ENCODE measurements around the gene FAM43B. TPM values are rescaled to one million over a fixed set of nuclear protein-coding genes. Genes with fewer than 3 reads are reported as not detected.

FAM43B gene
- polyA plus RNA-seq, 1 experiment, result not detected

- no peak overlapping the region for H3K4me3 ChIP-seq (ENCODE audit: low read depth, low read length)
- ChIA-PET POLR2A (no interaction called here), CTCF (interaction anchor here (0.8 to 1.5 kb wide), 3 partner anchors 9 to 16 kb away, joined by 3 to 8 read pairs (median 3); no protein-coding TSS in a partner anchor)
- DNase-seq (ENCODE audit: low read depth), result no peak
- no peaks in the 10 kb centered on the region for H3K36me3 ChIP-seq (ENCODE audit: control insufficient read depth, insufficient read depth, low read length)
- peaks cover 10% of the 10 kb centered on the region for H3K27me3 ChIP-seq (ENCODE audit: control insufficient read depth, insufficient read depth, low read length)
- no peak for TF ChIP-seq CTCF (IDR thresholded peaks at IDR 0.05; ENCODE audit: insufficient read depth, low read depth, low read length)
Measured at GRCh38 chr1:20565234-20565633, 12.9 kb downstream of the FAM43B start.

- H3K27me3 ChIP-seq (ENCODE audit: control insufficient read depth, insufficient read depth, low read length), result peaks cover 7% of the 10 kb centered on the region
- TF ChIP-seq CTCF (IDR thresholded peaks at IDR 0.05; ENCODE audit: insufficient read depth, low read depth, low read length), result no peak
- DNase-seq (ENCODE audit: low read depth), result no peak
Measured at GRCh38 chr1:20569523-20570098, 17.2 kb downstream of the FAM43B start.

GRCh38 chr1:20571427-20571826, 19.1 kb downstream of the FAM43B start:
- no peak for TF ChIP-seq CTCF (IDR thresholded peaks at IDR 0.05; ENCODE audit: insufficient read depth, low read depth, low read length)
- no peaks in the 10 kb centered on the region for H3K36me3 ChIP-seq (ENCODE audit: control insufficient read depth, insufficient read depth, low read length)
- ChIA-PET CTCF (interaction anchor here (0.9 to 8.0 kb wide), 3 partner anchors 62 to 69 kb away, joined by 3 to 64 read pairs (median 9); partner anchors contain the start of gene PINK1), POLR2A (no interaction called here)
- peaks cover 7% of the 10 kb centered on the region for H3K27me3 ChIP-seq (ENCODE audit: control insufficient read depth, insufficient read depth, low read length)
- no peak overlapping the region for H3K4me3 ChIP-seq (ENCODE audit: low read depth, low read length)
- no peak for DNase-seq (ENCODE audit: low read depth)

More at GRCh38 chr1:20569523-20570098, 17.2 kb downstream of the FAM43B start:
- H3K36me3 ChIP-seq (ENCODE audit: control insufficient read depth, insufficient read depth, low read length), result no peaks in the 10 kb centered on the region
- H3K4me3 ChIP-seq (ENCODE audit: low read depth, low read length), result no peak overlapping the region
- CTCF ChIA-PET, result interaction anchor here (1.5 to 3.5 kb wide), 2 partner anchors 61 to 64 kb away, joined by 3 to 9 read pairs; partner anchors contain the start of gene PINK1
- POLR2A ChIA-PET, result no interaction called here

GRCh38 chr1:20573987-20574386, 21.6 kb downstream of the FAM43B start:
- H3K4me3 ChIP-seq (ENCODE audit: low read depth, low read length), result no peak overlapping the region
- peaks cover 7% of the 10 kb centered on the region for H3K27me3 ChIP-seq (ENCODE audit: control insufficient read depth, insufficient read depth, low read length)
- no peak for TF ChIP-seq CTCF (IDR thresholded peaks at IDR 0.05; ENCODE audit: insufficient read depth, low read depth, low read length)
- no peak for DNase-seq (ENCODE audit: low read depth)
- CTCF ChIA-PET, result interaction anchor here (0.9 to 8.0 kb wide), 7 partner anchors 9 to 72 kb away, joined by 3 to 125 read pairs (median 13); partner anchors contain the start of genes CDA and PINK1
- POLR2A ChIA-PET, result interaction anchor here (0.7 kb wide), 1 partner anchor 61 kb away, joined by 6 read pairs; no protein-coding TSS in a partner anchor
- H3K36me3 ChIP-seq (ENCODE audit: control insufficient read depth, insufficient read depth, low read length), result no peaks in the 10 kb centered on the region

- TF ChIP-seq CTCF (IDR thresholded peaks at IDR 0.05; ENCODE audit: insufficient read depth, low read depth, low read length), result peak; percentile 91
- ChIA-PET POLR2A (interaction anchor here (0.7 kb wide), 1 partner anchor 60 kb away, joined by 6 read pairs; no protein-coding TSS in a partner anchor), CTCF (interaction anchor here (0.6 to 8.0 kb wide), 22 partner anchors 9 to 1477 kb away, joined by 3 to 125 read pairs (median 4); partner anchors contain the start of genes CDA, DDOST and PINK1)
- no peak for DNase-seq (ENCODE audit: low read depth)
- Histone ChIP-seq H3K4me3 (ENCODE audit: low read depth, low read length) (no peak overlapping the region), H3K36me3 (ENCODE audit: control insufficient read depth, insufficient read depth, low read length) (no peaks in the 10 kb centered on the region), H3K27me3 (ENCODE audit: control insufficient read depth, insufficient read depth, low read length) (peaks cover 7% of the 10 kb centered on the region)
Measured at GRCh38 chr1:20574686-20575540, 22.5 kb downstream of the FAM43B start.

All from BJ (cell line).